ENCODE data around the gene MRPL42. TPM values are rescaled to one million over a fixed set of nuclear protein-coding genes. Genes with fewer than 3 reads are reported as not detected.

The MRPL42 gene
- total RNA-seq, 1 experiment from 2014 or later = 108 TPM

- no peak for TF ChIP-seq CTCF (conservative IDR thresholded peaks at IDR 0.05)
- Histone ChIP-seq H3K79me2 (ENCODE audit: insufficient read depth, low read length) (no peaks in the 10 kb centered on the region), H3K23me2 (ENCODE audit: insufficient read length, low read depth, low read length, poor library complexity, severe bottlenecking) (no peaks in the 10 kb centered on the region), H3K9me3 (ENCODE audit: control insufficient read depth, low read depth, low read length) (no peaks in the 10 kb centered on the region), H4K20me1 (ENCODE audit: control insufficient read depth, insufficient read depth, insufficient read length) (no peaks in the 10 kb centered on the region), H3T11ph (ENCODE audit: low read length) (no peak overlapping the region), H3K56ac (ENCODE audit: insufficient read length, low read depth, low read length) (no peak overlapping the region), H4K5ac (ENCODE audit: insufficient read length, low read depth, low read length) (no peak overlapping the region), H3K27ac (ENCODE audit: insufficient read length, low read depth, low read length) (no peak overlapping the region), H3K79me1 (ENCODE audit: insufficient read depth, low read depth, low read length, poor library complexity, severe bottlenecking) (no peaks in the 10 kb centered on the region), H2BK120ac (ENCODE audit: low read depth, low read length, poor library complexity, severe bottlenecking) (no peak overlapping the region), H3K9ac (ENCODE audit: extremely low read depth, insufficient read length, low read length) (no peak overlapping the region), H3K27me3 (ENCODE audit: insufficient read depth, low read length) (no peaks in the 10 kb centered on the region), H2AK5ac (ENCODE audit: insufficient read length, low read length) (no peak overlapping the region), H2BK12ac (ENCODE audit: insufficient read length, low read depth, low read length) (no peak overlapping the region), H3K23ac (ENCODE audit: insufficient read length, low read depth, low read length) (no peak overlapping the region), H3K18ac (ENCODE audit: insufficient read length, low read depth, low read length) (no peak overlapping the region), H3K4me1 (ENCODE audit: insufficient read depth, low read length) (no peaks in the 10 kb centered on the region), H2AFZ (ENCODE audit: low read length) (no peak overlapping the region), H2BK15ac (ENCODE audit: low read depth, low read length) (no peak overlapping the region), H3K4me2 (ENCODE audit: insufficient read depth, insufficient read length, low read length) (no peak overlapping the region), H2BK5ac (ENCODE audit: insufficient read length, low read length) (no peak overlapping the region), H3K14ac (ENCODE audit: insufficient read depth, low read length) (no peak overlapping the region), H4K8ac (replicated peaks; ENCODE audit: insufficient read length, low read depth, low read length) (no peak overlapping the region), H2BK20ac (ENCODE audit: low read depth, low read length, poor library complexity, severe bottlenecking) (no peak overlapping the region), H4K91ac (ENCODE audit: insufficient read length, low read depth, low read length) (no peak overlapping the region), H3K4ac (ENCODE audit: low read depth, low read length) (no peak overlapping the region)
- H3K4me1 Mint-ChIP-seq = peaks cover 4% of the 10 kb centered on the region in 2 experiments
- no CpG with 5 or more reads among the region's 2 CpGs for WGBS (ENCODE audit: extremely low coverage, insufficient read length, low lambda C conversion rate)
- H3K27ac Mint-ChIP-seq = no peak overlapping the region; a peak in 1 of 7 replicates
- no peak for DNase-seq
- no peaks in the 10 kb centered on the region for H3K9me3 Mint-ChIP-seq
- H3K4me3 Mint-ChIP-seq = no peak overlapping the region
- H3K27me3 Mint-ChIP-seq (ENCODE audit: low read depth) = peaks cover 1% of the 10 kb centered on the region; the same call in 1 of the 2 replicates
- peaks cover 0 to 1% (median 0%) of the 10 kb centered on the region in 3 experiments; a peak in 1 of 7 replicates for H3K36me3 Mint-ChIP-seq (ENCODE audit: insufficient read depth in 1 of 3, low read depth in 3 of 3)
These were observed 68.9 kb downstream of the MRPL42 start for GRCh38 chr12:93536111-93536765.

Data from H9 (cell line).